SU-DHL-6 (cell line): Measurements from ENCODE around the gene MCOLN2.

Experiments used
- H2AFZ ChIP-seq: fragments of 200-600 bp; sonication (generic); 2 replicates; pipeline ENCODE4 v1.6.1; 2014; ENCODE audit warnings: low read depth, mild to moderate bottlenecking, moderate library complexity, mixed read lengths, antibody characterized with exemption, low read length; ENCODE audit not compliant: severe bottlenecking
- H3F3A ChIP-seq: fragments of 200-600 bp; shearing (Covaris generic); 2 replicates; pipeline ENCODE4 v1.6.0; 2016; ENCODE audit warnings: antibody characterized with exemption, mild to moderate bottlenecking; ENCODE audit not compliant: insufficient read depth
- H3K27ac ChIP-seq: fragments of 200-600 bp; sonication (generic); 2 replicates; pipeline ENCODE4 v1.5.1; 2016; ENCODE audit warnings: low read depth, mild to moderate bottlenecking, low read length, moderate library complexity, mixed read lengths
- H3K27me3 ChIP-seq: fragments of 200-600 bp; sonication (generic), shearing (Covaris generic); 2 replicates; pipeline ENCODE4 v1.6.0; 2014; ENCODE audit warnings: mild to moderate bottlenecking, low read length
- H3K36me3 ChIP-seq: fragments of 200-600 bp; sonication (generic); 2 replicates; pipeline ENCODE4 v1.6.1; 2014; ENCODE audit warnings: mild to moderate bottlenecking, low read length, mixed read lengths
- H3K4me2 ChIP-seq: fragments of 300-600, 200-600 bp; shearing (Covaris generic), sonication (generic); 2 replicates; pipeline ENCODE4 v1.6.0; 2014; ENCODE audit warnings: low read length, low read depth, mild to moderate bottlenecking; ENCODE audit not compliant: poor library complexity, severe bottlenecking
- H3K4me3 ChIP-seq: fragments of 200-600 bp; sonication (generic); 2 replicates; pipeline ENCODE4 v1.5.1; 2014; ENCODE audit warnings: antibody characterized with exemption, low read length, mild to moderate bottlenecking, mixed read lengths; ENCODE audit not compliant: insufficient read depth, poor library complexity, severe bottlenecking
- H3K79me2 ChIP-seq: fragments of 200-600 bp; sonication (generic); 2 replicates; pipeline ENCODE4 v1.6.1; 2014; ENCODE audit warnings: mild to moderate bottlenecking, low read length, moderate library complexity; ENCODE audit not compliant: insufficient read depth
- H3K9ac ChIP-seq: fragments of 200-600 bp; sonication (generic); 2 replicates; pipeline ENCODE4 v1.7.0; 2014; ENCODE audit warnings: mild to moderate bottlenecking, low read length
- H3K9me2 ChIP-seq: fragments of 200-600 bp; sonication (generic); replicated peaks from 2 replicates; pipeline ENCODE4 v1.6.1; 2014; ENCODE audit warnings: low read length; ENCODE audit not compliant: insufficient read depth
- H3K9me3 ChIP-seq: fragments of 200-600 bp; sonication (generic); 2 replicates; pipeline ENCODE4 v1.6.1; 2014; ENCODE audit warnings: low read length, mixed read lengths; ENCODE audit not compliant: insufficient read depth
- H4K20me1 ChIP-seq: fragments of 200-600 bp; sonication (generic); 2 replicates; pipeline ENCODE4 v1.6.1; 2014; ENCODE audit warnings: low read depth, mild to moderate bottlenecking, antibody characterized with exemption, low read length, moderate library complexity, mixed read lengths
- CTCF ChIP-seq: fragments of 200-600 bp; sonication (generic); IDR thresholded peaks from one replicate; pipeline ENCODE4 v1.5.1; 2017; ENCODE audit warnings: antibody characterized with exemption, mild to moderate bottlenecking, low read length, moderate library complexity; ENCODE audit not compliant: insufficient read depth, poor library complexity, severe bottlenecking
- EZH2phosphoT487 ChIP-seq: fragments of 200-600 bp; sonication (generic), shearing (Covaris generic); conservative IDR thresholded peaks from 2 replicates; pipeline ENCODE4 v1.6.1; 2018; ENCODE audit warnings: mild to moderate bottlenecking, antibody characterized with exemption, low read length, moderate library complexity, mixed read lengths

MCOLN2 gene

GRCh38 chr1:84973498-84974334, 23.2 kb downstream of the MCOLN2 start:
- peaks cover 41% of the 10 kb centered on the region for H3K79me2 ChIP-seq
- no peaks in the 10 kb centered on the region for H4K20me1 ChIP-seq
- TF ChIP-seq CTCF: no peak
- H3K9ac ChIP-seq: no peak overlapping the region
- no peaks in the 10 kb centered on the region for H3K9me3 ChIP-seq
- no peaks in the 10 kb centered on the region for H3K9me2 ChIP-seq
- H3K36me3 ChIP-seq: no peaks in the 10 kb centered on the region
- H2AFZ ChIP-seq: no peak overlapping the region
- no peak overlapping the region for H3K4me3 ChIP-seq
- H3K27me3 ChIP-seq: no peaks in the 10 kb centered on the region
- H3K4me2 ChIP-seq: no peak overlapping the region
- no peak overlapping the region for H3K27ac ChIP-seq
- H3F3A ChIP-seq: no peaks in the 10 kb centered on the region

- H3F3A ChIP-seq: no peaks in the 10 kb centered on the region
- no peaks in the 10 kb centered on the region for H3K36me3 ChIP-seq
- TF ChIP-seq EZH2phosphoT487 (no peak), CTCF (no peak)
- H3K4me2 ChIP-seq: no peak overlapping the region
- H3K9me2 ChIP-seq: no peaks in the 10 kb centered on the region
- no peak overlapping the region for H3K27ac ChIP-seq
- H3K79me2 ChIP-seq: peaks cover 31% of the 10 kb centered on the region
- H3K9me3 ChIP-seq: no peaks in the 10 kb centered on the region
- no peaks in the 10 kb centered on the region for H4K20me1 ChIP-seq
- no peak overlapping the region for H3K9ac ChIP-seq
- no peak overlapping the region for H3K4me3 ChIP-seq
- H3K27me3 ChIP-seq: no peaks in the 10 kb centered on the region
- no peak overlapping the region for H2AFZ ChIP-seq
Measured at GRCh38 chr1:84972377-84972987, 24.4 kb downstream of the MCOLN2 start.

- no peak overlapping the region for H3K9ac ChIP-seq
- H3K4me3 ChIP-seq: no peak overlapping the region
- H3K79me2 ChIP-seq: peaks cover 25% of the 10 kb centered on the region
- no peak overlapping the region for H2AFZ ChIP-seq
- H3K36me3 ChIP-seq: no peaks in the 10 kb centered on the region
- no peak overlapping the region for H3K4me2 ChIP-seq
- no peaks in the 10 kb centered on the region for H4K20me1 ChIP-seq
- H3K27me3 ChIP-seq: no peaks in the 10 kb centered on the region
- TF ChIP-seq EZH2phosphoT487 (no peak), CTCF (no peak)
- H3K9me3 ChIP-seq: no peaks in the 10 kb centered on the region
- H3K27ac ChIP-seq: no peak overlapping the region
- no peaks in the 10 kb centered on the region for H3F3A ChIP-seq
- no peaks in the 10 kb centered on the region for H3K9me2 ChIP-seq
Measured at GRCh38 chr1:84971957-84972356, 25.0 kb downstream of the MCOLN2 start.
